Hematopoietic multipotent progenitor cell treated with erythropoietin and hydrocortisone succinate and interleukin-3 and kit ligand, for 17 days (in vitro differentiated cells): Measurements from ENCODE around the gene NAALADL1.

Experiments
- DNase-seq: peaks from one replicate; pipeline ENCODE4 v3.0.0-alpha.2; 2015; ENCODE audit warnings: low spot score

The NAALADL1 gene

DNA sequence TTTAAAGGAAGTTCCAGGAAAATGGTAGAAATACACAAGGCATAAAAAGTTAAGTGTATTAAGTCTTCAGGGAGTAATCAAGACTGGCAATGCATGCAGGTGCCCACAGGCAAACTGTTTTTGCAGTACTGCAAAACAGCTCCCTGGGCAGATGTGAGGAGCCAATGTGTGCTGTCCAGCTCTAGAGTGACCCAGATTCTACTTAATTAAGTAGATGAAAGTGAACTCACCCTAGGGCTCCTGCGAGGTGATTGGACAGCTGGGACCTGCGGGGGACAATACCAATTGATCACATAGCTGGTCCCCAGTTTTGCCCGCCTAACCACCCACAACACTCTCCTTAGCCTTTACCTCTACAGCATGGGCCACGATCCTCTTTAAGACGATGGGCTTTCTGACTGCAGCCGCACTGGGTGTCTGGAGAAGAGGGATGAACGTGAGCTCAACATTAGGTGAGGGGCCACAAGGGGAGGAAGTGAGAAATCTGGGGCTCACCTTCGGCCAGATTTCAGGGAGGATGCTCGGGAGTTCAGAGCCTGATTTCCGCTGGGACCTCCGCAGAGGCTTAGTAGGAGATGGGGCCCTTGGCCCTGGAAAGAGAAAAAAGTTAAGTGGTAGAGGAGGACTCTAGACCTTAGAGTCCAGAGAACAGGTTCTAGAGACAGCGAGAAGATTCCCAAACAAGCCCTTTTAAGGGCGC is 24.9 kb upstream of the NAALADL1 start:
- no peak for DNase-seq

DNA sequence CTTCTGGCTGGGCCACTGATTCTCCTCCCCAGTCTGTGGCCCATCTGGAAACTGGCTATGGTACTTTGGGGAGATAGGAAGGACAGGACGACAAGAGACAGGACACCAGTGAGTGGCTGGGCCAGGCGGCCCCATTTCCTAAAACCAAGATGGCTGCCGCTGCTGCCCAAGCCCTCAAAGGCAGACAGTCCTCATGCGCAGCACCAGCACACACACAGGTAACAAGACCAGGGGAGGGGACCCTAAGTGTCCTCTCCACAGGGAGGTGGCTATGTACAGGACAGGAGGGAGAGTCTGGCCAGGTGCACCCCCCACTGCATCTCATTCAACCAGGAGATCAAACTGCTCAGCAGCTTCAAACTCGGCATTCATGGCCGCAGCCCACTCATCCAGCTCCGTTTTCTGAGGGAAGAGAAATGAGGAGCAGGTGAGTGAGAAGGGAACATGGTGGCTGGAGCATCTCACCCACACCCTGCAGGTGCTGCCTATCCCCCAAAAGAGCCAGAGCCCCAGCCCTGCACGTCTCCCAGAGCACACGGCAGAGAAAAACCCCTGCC is 20.5 kb upstream of the NAALADL1 start:
- DNase-seq, result no peak

DNA sequence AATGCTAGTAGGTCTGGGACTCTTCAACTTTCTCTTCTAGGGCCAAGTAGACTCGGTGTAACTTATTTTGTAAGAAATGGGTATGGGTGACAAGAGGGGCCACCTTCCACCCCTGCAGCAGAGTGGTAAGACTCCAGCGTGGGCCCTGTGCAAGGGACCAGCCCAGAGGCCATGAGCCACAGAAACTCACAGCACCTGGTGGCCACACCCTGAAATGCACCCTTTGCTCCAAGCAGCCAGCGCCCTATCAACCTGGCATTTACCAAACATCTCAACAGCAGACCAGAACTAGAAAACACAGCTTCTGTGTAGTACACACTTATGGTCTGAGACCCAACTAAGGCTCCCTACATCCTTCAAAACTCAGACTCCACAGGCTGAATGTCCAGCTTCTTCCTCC is 19.8 kb upstream of the NAALADL1 start:
- peak; percentile 64 for DNase-seq

DNA sequence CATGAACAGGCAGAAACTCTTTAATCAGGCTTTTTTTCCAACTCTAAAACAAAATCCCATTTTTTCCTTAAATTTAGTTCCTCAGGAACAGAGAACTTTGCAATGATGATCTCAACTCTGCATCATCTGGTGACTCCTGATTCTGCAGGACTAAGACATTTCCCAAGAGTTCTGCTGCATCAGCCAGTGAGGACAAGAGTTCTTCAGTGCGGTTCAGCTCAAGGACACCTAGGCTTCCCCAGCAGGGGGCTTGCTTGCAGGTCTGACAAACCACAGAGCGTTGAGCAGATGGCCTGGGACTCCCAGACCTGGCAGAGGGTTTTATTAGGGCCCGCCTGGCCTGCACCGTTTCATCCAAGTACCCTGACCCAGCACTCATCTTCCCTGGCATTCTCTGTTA is 19.1 kb upstream of the NAALADL1 start:
- DNase-seq, result no peak

DNA sequence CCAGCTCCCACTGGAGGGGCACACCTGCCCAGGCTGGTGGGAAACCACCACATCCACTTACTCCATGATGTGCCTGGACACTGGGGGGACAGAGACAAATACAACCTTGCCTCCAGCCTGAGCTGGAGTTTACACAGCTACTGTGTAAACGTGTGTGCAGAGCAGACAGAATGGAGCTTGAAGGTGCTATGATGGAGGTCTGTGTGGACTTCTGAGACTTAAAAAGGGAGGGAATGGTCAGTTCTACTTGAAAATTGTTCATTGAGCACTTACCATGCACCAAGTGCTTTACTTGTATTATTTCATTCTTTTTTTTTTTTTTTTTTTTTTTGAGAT is 14.2 kb upstream of the NAALADL1 start:
- no peak for DNase-seq

DNA sequence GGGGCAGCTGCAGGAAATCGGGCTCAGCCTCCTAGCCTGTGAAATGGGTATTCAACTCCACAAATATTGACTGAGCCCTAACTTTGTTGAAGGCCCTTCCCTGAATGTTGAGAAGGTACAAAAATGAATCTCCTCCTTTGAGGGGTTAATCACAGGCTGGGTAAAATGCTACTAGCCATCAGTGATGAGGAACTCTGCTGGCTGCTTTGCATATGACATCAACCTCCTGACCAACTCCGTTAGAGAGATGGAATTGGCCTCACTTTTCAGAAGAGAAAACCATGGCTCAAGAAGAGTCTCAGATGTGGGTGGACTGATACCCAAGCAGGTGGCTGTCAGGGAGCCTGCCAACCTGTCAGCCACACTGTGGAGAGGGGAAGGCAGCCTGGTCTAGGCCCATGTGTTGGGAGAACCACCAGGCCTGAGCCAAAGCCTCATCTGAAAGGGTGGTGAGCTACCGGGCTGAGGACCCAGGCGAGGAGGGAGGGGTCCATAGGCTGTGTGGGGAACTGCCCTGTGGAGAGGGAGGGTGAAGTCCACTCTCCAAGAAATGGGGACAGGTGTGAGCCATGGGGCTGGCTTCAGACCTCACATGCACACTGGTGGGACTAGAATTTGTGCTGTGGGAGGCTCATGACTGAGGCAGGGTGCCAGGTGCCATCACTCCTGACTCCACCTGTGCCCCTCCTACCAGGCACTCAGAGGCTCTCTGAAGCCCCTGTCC is 13.7 kb upstream of the NAALADL1 start:
- DNase-seq, result no peak

DNA sequence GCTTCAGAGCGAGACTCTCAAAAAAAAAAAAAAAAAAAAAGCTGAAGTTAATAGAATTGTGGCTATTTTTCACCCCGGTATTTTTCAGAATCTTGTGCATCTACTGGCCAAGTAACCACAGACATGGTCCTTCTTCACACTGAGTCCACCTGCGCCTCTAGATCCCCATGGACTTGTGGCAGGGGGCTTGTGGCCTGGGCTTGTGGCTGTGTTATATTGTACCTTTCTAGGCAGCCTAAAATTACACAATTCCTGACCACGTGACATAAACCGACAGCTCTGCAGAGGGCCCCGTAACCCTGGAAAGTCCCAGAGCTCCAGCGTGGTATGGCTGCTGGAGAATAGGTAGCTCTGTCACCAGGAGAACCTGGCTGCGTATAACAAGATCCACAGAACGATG is 10.9 kb upstream of the NAALADL1 start:
- DNase-seq, result no peak

DNA sequence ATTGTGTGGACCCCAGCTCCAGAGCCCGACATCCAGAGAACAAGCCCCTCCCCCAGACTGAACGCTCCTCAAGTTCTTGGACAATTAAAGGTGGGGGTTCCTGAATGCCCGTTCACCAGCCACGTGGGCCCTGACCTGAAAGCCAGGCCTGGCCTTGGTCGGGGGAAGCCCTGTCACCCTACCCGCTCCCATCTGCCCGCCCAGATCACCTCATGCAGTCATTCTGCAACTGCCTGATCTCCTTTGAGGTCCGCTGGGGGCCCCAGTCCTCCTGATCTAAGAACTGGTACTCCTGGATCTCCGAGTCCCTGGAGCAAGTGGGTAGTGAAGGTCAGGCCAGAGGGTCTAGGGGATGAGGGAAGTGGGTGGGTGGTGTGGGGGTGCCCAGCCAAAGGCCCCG is 9.1 kb upstream of the NAALADL1 start:
- no peak for DNase-seq

DNA sequence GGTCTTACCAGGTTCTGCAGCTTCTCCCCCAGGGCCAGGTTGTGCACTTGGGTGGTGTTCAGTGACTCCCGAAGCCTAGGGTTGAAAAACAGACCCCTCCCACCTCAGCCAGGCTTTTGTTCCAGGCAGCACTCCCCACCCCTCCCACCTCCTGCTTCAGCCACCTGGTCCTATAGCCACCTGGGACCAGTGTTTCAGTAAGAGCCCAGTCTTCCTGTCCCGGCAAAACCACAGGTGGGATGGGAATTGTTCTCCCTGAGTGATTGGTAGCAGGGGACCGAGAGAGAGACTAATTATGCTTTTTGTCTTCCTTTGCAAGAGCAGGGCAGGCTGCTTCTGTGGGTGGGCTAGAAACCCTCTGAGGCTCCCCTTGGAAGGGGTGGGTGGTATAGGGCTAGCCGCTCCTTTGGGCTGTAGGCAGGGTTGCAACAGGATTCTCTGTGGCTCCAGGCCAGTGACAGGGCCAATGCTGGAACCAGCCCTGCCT is 8.5 kb upstream of the NAALADL1 start:
- DNase-seq, result no peak

DNA sequence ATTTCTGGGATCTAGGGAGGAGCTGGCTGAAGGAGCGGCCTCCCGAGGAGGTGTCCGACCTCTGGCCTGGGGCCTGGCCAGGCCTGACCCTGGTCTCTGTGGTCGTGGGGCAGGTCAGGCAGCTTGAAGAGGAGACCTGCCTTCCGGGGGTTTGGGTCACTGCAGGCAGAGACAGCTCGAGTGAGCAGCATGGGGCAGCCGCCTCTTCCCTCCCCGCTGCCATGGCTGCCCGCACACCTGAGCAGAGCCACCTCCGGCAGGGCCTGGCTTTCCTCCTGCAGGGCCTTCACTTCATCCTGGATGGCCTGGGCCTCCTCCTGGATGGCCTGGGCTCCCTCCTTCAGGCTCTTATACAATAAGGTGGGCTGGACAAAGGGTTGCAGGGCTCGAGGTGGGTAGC is 8.0 kb upstream of the NAALADL1 start:
- no peak for DNase-seq

DNA sequence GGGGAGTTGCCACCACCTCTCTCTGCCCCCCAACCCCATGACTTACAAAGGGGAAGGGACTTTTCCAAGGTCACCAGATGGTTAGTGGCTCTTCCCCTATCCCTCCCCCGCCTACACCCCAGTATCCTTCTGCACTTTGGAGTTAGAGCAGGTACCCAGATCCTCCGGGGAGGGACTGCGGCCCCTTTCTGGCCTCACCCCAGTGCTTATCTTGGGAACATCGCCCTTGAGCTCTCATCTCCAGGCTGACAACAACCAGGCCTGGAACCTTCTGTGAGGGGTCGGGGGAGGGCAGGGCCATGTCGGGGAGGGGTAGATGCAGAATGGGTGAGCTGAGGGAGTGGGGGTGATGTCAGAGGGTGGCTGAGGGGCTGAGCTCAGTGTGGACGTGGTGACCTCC is 7.5 kb upstream of the NAALADL1 start:
- no peak for DNase-seq

DNA sequence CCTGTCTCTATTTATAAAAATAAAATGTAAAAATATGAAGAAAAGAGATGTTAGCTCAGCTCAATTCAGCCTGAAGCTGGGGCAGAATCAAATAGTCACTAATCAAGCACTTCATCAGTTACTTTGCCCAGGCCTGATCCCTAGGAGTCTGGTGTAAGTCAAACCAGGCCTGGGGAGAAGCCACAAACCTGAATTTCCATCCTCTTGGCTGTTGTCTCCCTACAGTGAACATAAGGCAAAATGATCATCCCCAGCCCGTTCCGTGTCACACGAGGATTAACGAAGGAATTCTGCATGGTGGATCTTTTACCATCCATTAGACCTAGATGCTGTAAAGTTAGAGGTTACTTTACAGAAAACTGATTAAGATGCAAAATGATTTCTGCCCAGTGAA is 6.5 kb upstream of the NAALADL1 start:
- no peak for DNase-seq

DNA sequence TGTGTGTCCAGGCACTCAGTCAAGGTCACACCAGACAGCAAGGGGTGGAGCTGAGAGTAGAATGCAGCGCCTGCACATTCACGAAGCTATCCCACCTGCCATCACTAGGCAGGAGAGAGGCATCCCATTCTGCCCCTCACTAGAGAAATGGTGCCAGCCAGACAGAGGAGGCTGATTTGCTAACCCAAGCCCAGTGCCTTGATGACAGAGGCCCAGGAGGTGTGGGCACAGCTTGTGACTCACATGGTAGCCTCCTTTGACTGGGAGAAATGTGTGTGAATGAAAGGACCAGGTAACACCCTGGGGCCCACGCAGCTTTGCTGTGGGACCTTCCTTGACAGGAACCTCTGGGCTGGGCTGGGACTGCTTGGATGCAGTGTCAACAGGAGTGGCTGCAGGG is 5.2 kb upstream of the NAALADL1 start:
- no peak for DNase-seq

DNA sequence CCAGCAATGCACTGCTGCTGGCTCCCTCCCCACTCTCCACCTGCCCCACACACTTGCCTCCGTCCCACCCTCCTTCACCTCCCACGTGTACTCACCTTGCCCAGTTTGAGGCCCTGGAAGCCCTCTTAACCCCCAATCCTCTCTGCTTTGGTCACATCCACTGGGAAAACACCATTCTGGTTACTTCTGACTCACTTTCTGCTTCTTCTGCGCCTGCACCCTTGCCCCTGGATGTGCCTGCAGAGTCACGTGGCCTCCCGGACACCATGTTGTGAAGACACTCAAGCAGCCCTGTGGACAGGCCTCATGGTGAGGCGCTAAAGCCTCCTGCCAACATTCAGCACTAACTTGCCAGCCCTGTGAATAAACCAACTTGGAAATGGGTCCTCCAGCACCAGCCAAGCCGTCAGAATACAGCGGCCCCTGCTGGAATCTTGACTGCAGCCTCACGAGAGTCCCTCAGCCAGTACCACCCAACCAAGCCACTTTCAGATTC is 2.6 kb upstream of the NAALADL1 start:
- DNase-seq, result peak; percentile 55

DNA sequence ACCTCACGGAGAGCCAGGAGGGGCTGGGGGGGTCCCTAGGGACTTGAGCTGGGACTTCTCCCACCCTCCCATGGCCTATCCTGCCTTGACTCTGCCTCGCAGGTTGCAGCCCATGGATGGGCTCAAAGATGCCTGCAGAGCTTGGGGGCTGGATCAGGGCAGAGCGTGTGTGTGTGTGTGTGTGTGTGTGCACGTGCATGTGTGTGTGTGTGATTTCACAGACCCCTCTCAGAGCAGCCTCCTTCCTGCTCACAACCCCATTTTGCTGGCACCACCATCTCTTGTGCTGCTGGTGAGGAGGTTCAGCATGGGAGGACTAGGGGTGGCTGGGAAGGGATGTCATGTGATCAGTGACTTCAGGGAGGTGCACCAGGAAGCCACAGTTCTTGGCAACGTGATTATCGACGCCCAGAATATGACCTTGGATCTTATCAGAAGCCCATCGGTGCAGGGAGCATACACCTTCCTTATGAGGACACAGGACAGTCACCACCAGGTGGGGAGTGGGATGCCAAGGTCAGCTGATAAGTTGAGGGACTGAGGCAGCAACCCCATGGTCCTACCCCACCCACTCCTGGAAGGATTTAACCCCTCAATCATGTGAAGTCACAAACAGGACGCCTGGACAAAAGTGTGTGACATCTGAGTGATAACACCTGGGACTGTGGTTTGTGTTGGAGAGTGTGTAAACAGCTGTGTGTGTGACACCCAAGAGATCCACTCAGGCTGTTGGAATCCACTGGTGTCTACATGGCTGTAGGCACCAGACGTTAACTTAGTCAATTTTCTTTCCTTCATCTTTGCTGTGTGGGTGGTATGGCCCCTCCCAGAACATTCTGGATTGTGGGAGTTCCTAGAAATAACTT is 1.8 kb upstream of the NAALADL1 start:
- DNase-seq, result no peak

DNA sequence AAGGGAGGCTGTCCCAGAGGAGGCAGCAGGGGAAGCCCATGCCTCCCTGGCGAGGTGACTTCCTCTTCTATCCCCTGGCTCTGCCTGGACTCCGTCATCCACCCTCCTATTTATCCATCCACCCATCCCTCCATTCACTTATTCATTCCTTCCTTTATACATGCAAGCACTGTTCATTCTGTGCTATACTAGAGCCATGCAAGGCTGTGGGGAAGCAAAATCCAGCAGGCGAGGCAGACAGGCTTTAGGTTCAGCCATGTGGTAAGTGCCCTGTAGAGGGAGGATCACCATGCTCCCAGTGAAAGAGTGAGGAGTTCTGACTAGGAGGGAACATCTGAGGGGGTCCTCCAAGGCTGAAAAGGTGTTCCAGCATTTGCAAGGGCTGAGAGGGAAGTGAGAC is 1.2 kb upstream of the NAALADL1 start:
- DNase-seq, result no peak

DNA sequence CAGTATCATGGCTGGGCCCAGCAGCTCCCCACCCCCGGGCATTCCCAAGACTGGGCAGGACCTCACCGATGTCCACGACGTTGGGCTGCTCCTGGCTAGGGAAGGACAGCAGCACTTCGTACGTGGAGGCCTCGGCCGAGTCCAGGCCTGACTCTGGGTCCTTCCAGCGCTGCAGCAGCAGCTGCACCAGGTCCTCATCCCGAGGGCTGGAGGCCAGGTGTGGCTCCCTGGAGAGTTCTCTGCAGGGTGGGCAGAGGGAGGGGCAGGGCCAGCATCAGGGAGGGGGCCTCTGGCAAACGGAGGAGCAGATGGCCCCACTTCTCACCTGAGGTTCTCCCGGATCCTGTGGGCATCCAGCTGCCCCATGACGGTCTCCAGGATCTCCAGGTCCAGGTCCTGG is 341 bp downstream of the NAALADL1 start:
- DNase-seq, result no peak

DNA sequence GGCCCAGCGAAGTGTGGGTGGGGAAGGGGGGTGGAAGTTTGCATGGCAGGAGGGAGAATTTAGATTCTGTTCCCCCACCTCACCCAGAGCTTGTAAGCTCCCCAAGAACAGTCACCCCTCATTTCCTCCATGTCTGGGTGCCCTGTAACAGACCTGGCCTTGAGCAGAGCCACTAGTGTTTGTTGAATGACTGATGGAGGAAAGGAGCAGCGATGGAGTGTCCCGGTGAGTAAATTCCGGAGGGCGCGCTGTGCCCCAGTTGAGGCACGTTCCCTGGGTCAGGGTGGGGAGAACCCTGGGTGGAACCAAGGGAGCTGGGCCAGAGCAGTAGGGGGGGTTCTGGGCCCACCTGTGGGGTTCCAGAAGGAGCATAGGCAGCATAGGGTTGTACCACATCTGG is 827 bp downstream of the NAALADL1 start:
- no peak for DNase-seq

DNA sequence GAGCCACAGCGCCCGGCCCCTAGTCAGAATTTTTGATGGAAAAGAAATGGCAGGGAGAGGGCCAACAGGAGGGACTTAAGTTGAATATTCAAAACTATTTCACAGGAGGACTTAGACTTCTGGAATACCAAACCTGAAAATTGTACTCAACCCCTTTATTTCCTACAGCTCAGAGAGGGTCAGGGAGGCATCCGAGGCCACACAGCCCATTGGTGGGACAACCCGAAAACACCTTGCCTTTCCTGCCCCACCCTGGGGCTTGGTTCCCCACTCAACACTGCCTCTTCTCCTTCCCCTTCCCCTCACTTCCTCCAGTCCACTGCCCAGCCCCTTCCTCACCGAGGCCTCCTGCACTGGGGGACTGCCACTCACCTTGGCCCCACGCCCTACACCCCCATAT is 1.4 kb downstream of the NAALADL1 start:
- no peak for DNase-seq

DNA sequence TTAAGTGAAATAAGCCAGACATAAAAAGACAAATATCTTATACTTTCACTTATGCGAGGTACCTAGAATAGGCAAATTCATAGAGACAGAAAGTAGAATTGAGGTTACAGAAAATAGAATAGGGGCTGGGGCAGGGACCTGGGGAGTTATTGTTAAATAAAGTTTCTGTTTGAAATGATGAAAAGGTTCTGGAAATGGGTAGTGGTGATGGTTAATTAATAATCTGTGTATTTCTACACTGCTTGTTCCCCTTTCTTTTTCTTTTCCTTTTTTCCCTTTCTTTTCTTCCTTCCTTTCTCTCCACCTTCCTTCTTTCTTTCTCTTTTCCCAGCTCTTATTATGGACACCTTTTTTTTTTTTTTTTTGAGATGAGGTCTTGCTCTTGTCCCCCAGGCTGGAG is 2.8 kb downstream of the NAALADL1 start:
- no peak for DNase-seq

DNA sequence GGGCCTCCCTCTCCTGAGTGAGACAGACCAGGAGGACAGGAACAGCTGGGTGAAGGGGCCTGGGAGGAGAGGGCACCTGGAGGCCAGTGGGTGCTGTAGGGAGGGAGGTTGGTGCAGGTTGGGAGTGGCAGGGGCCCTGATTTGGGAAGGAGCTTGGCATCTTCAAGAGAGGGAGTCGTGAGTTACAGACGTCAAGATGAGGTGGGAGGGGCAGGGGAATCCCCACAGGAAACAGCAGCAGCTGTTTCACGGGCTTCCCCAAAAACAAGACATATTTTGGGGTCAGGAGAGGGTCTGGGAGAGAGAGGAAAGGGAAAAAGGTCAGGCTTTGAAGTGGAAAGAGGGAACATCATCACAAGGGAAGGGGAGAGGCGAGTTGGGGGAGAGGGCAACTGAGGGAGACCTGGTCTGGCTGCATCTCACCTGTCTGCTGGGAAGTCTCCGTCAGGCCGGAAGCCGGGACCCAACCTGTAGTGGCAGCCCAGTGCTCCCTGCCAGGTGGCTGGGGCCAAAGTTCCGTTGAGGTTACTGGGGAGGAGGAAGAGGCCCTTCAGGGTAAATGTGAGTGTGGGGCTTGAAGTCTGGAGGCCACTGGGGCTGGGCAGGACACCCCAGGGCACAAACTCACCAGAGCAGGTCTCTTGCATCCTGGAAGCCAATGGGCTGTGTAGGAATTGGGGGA is 4.4 kb downstream of the NAALADL1 start:
- DNase-seq, result no peak

DNA sequence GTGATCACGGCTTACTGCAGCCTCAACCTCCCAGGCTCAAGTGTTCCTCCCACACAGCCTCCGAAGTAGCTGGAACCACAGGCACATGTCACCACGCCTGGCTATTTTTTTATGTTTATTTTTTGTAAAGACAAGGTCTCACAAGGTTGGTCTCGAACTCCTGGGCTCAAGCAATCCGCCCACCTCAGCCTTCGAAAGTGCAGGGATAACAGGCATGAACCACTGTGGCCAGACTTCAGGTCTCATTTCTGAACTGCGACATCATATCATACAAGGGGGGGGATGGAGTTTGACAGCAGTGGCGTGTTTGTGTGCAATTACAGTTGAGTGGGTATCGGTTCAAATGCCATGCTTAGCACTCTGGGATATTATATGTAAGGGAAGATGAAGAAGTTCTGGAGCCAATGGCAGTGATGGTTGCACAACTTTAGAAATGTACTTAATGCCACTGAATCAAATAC is 6.9 kb downstream of the NAALADL1 start:
- DNase-seq, result no peak
